NK-92 (cell line): ENCODE data around the gene NOL9.
"Not testable (repeated sequence)": the region's sequence is repeated elsewhere in the genome, so short reads cannot be mapped to it uniquely, and the experiment has no call there.

Experiments
- DNase-seq: peaks from one replicate; lab custom pipeline; 2025; ENCODE audit not compliant: unreplicated experiment; lab: John Stamatoyannopoulos, UW

Gene NOL9

GRCh38 chr1:6574025-6574620, 19.8 kb upstream of the NOL9 start:
- DNase-seq, result no peak

GRCh38 chr1:6572653-6573383, 18.5 kb upstream of the NOL9 start:
- DNase-seq, result no peak

GRCh38 chr1:6570987-6571386, 16.7 kb upstream of the NOL9 start:
- DNase-seq, result no peak

- no peak for DNase-seq
Measured at GRCh38 chr1:6570100-6570499, 15.8 kb upstream of the NOL9 start.

- DNase-seq, result no peak
Measured at GRCh38 chr1:6569033-6569432, 14.7 kb upstream of the NOL9 start.

- no peak for DNase-seq
Measured at GRCh38 chr1:6560267-6560666, 6.0 kb upstream of the NOL9 start.

GRCh38 chr1:6559161-6559560, 4.8 kb upstream of the NOL9 start:
- not testable (repeated sequence) for DNase-seq

- DNase-seq, result no peak
Measured at GRCh38 chr1:6557597-6557996, 3.3 kb upstream of the NOL9 start.

GRCh38 chr1:6554907-6555778, 830 bp upstream of the NOL9 start, which contains the start of gene TAS1R1:
TSS of gene TAS1R1 (plus strand) at chr1:6555307. CDS start at chr1:6555374, 67 bp downstream.
- no peak for DNase-seq

- DNase-seq, result no peak
Measured at GRCh38 chr1:6547301-6547700, 7.0 kb downstream of the NOL9 start.

- no peak for DNase-seq
Measured at GRCh38 chr1:6546326-6546725, 8.0 kb downstream of the NOL9 start.

- no peak for DNase-seq
Measured at GRCh38 chr1:6545276-6546112, 8.8 kb downstream of the NOL9 start.

- no peak for DNase-seq
Measured at GRCh38 chr1:6544831-6545230, 9.5 kb downstream of the NOL9 start.

- DNase-seq, result no peak
Measured at GRCh38 chr1:6538956-6539355, 15.4 kb downstream of the NOL9 start.

- no peak for DNase-seq
Measured at GRCh38 chr1:6536291-6536690, 18.0 kb downstream of the NOL9 start.

GRCh38 chr1:6535214-6535613, 19.1 kb downstream of the NOL9 start:
- DNase-seq, result no peak

- DNase-seq, result no peak
Measured at GRCh38 chr1:6534248-6534822, 20.0 kb downstream of the NOL9 start.

GRCh38 chr1:6531996-6532395, 22.3 kb downstream of the NOL9 start:
- DNase-seq, result no peak

GRCh38 chr1:6530504-6531160, 23.7 kb downstream of the NOL9 start:
- no peak for DNase-seq

- DNase-seq, result no peak
Measured at GRCh38 chr1:6528492-6528891, 25.8 kb downstream of the NOL9 start.
